IMR-90 (cell line): ENCODE measurements around the gene GAB1.

Source experiments
- BHLHE40 ChIP-seq: fragments of 150-350 bp; IDR thresholded peaks from 2 replicates; pipeline ENCODE4 v1.6.1; 2016; ENCODE audit warnings: mild to moderate bottlenecking, low read depth, low read length
- CEBPB ChIP-seq: IDR thresholded peaks from 2 replicates; pipeline ENCODE4 v1.6.1; 2012; ENCODE audit warnings: low read depth, low read length, improper control_type of control experiment
- CHD1 ChIP-seq: IDR thresholded peaks from 2 replicates; pipeline ENCODE4 v1.6.1; 2012; ENCODE audit warnings: low read depth, low read length, improper control_type of control experiment
- CTCF ChIP-seq: conservative IDR thresholded peaks from 2 replicates; pipeline ENCODE4 v1.5.1; 2012; ENCODE audit warnings: mild to moderate bottlenecking, low read depth, low read length, improper control_type of control experiment
- ELK1 ChIP-seq: fragments of 150-350 bp; IDR thresholded peaks from 2 replicates; pipeline ENCODE4 v1.6.1; 2016; ENCODE audit warnings: low read depth, mild to moderate bottlenecking, low read length, moderate library complexity, borderline replicate concordance
- FOS ChIP-seq: fragments of 150-350 bp; IDR thresholded peaks from 2 replicates; pipeline ENCODE4 v1.6.1; 2016; ENCODE audit warnings: low read depth, low read length
- MAFK ChIP-seq: IDR thresholded peaks from 2 replicates; pipeline ENCODE4 v1.6.1; 2012; ENCODE audit warnings: low read depth, low read length, improper control_type of control experiment
- MAZ ChIP-seq: IDR thresholded peaks from 2 replicates; pipeline ENCODE4 v1.6.1; 2012; ENCODE audit warnings: low read depth, mild to moderate bottlenecking, low read length, improper control_type of control experiment, moderate library complexity, borderline replicate concordance
- NFE2L2 ChIP-seq: fragments of 150-350 bp; IDR thresholded peaks from 2 replicates; pipeline ENCODE4 v1.6.1; 2016; ENCODE audit warnings: low read depth, mild to moderate bottlenecking, low read length
- POLR2A ChIP-seq: IDR thresholded peaks from 2 replicates; pipeline ENCODE4 v1.6.1; 2012; ENCODE audit warnings: mild to moderate bottlenecking, low read depth, low read length
- RAD21 ChIP-seq: IDR thresholded peaks from 2 replicates; pipeline ENCODE4 v1.6.1; 2012; ENCODE audit warnings: low read length, improper control_type of control experiment
- RFX5 ChIP-seq: IDR thresholded peaks from 2 replicates; pipeline ENCODE4 v1.8.0; 2012; ENCODE audit warnings: low read depth, mild to moderate bottlenecking, low read length, moderate library complexity
- USF2 ChIP-seq: fragments of 150-350 bp; IDR thresholded peaks from 2 replicates; pipeline ENCODE4 v1.6.1; 2017; ENCODE audit warnings: mild to moderate bottlenecking, antibody characterized with exemption, low read length, low read depth

GRCh38 chr4:143364063-143364462 is 27.4 kb downstream of the GAB1 start:
- no peak for TF ChIP-seq CTCF
- no peak for TF ChIP-seq RFX5
- TF ChIP-seq POLR2A: no peak
- no peak for TF ChIP-seq MAFK
- TF ChIP-seq ELK1: no peak
- no peak for TF ChIP-seq USF2
- TF ChIP-seq RAD21: no peak
- TF ChIP-seq BHLHE40: no peak
- TF ChIP-seq FOS: no peak
- TF ChIP-seq CHD1: no peak
- TF ChIP-seq MAZ: no peak
- TF ChIP-seq NFE2L2: no peak
- no peak for TF ChIP-seq CEBPB
